Chondrocyte (in vitro differentiated cells): ENCODE results near the gene TARDBP. TPM values are rescaled to one million over a fixed set of nuclear protein-coding genes. Genes with fewer than 3 reads are reported as not detected.

Experiments used
- DNase-seq: peaks from one replicate; pipeline ENCODE4 v3.0.0; 2021; ENCODE audit warnings: mixed read lengths, low spot score
- H3K27ac Mint-ChIP-seq: one replicate; pipeline ENCODE4 v1.8.0; 2021; ENCODE audit warnings: mild to moderate bottlenecking, moderate library complexity, mixed read lengths; ENCODE audit not compliant: unreplicated experiment
- H3K27me3 Mint-ChIP-seq: 2 replicates; pipeline ENCODE4 v1.8.0; 2021; ENCODE audit warnings: low read depth, mixed read lengths
- H3K36me3 Mint-ChIP-seq: 2 replicates; pipeline ENCODE4 v1.8.0; 2021; ENCODE audit warnings: low read depth, mixed read lengths
- H3K4me1 Mint-ChIP-seq: 2 replicates; pipeline ENCODE4 v1.8.0; 2021; ENCODE audit warnings: low read depth, mild to moderate bottlenecking, mixed read lengths
- H3K4me3 Mint-ChIP-seq: one replicate; pipeline ENCODE4 v1.8.0; 2021; ENCODE audit warnings: mild to moderate bottlenecking, moderate library complexity, mixed read lengths; ENCODE audit not compliant: unreplicated experiment
- H3K9me3 Mint-ChIP-seq: 2 replicates; pipeline ENCODE4 v1.8.0; 2021; ENCODE audit warnings: low read depth, mixed read lengths
- total RNA-seq: library from RNA; stranded (reverse); gene quantifications from 3 replicates; pipeline ENCODE4 v1.2.1, GENCODE V29; 2021
- TF ChIP-seq, protein P1 (sequence below): fragments of 200-600 bp; sonication (generic); IDR thresholded peaks from 2 replicates; pipeline ENCODE4 v1.5.0; 2021; ENCODE audit warnings: antibody characterized with exemption, mild to moderate bottlenecking, moderate library complexity

TARDBP gene
- total RNA-seq, 1 donor from 2014 or later, result 103 TPM

DNA sequence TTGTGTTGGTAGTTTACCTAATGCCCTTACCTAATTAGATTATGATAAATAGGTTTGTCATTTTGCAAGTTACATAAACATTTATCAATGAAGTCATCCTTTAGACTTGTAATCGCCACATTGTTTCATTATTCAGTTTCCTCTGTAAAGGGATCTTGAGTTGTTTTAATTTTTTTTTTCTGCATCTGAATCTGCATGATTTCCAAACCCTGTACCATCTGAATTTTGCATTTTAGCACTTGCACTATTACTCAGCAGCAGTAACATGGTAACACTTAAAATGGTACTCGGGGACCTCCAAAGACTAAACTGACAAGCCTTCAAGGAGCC, 12.4 kb downstream of the TARDBP start:
- Mint-ChIP-seq H3K4me3 (no peak overlapping the region), H3K9me3 (no peaks in the 10 kb centered on the region)

DNA sequence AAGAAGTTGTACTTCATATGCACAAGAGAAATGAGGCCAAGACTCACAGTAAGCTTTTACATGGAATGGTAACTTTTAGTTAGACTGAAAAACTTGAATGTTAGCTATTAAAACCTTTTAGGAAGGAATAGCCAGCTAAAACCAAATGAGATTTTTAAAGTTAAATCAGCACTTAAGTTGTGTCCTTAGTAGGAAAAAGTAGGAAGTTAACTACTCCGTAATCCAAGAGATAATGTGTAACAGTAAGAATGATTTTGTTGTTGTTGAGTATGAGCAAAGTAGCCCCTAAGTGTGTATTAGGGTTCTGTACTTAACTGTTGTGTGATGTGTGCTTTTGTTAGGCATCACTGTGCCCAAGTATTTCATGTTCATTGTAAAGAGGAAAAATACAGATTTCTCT, 13.2 kb downstream of the TARDBP start:
- H3K9me3 Mint-ChIP-seq, result no peaks in the 10 kb centered on the region
- TF ChIP-seq, protein P1, sequence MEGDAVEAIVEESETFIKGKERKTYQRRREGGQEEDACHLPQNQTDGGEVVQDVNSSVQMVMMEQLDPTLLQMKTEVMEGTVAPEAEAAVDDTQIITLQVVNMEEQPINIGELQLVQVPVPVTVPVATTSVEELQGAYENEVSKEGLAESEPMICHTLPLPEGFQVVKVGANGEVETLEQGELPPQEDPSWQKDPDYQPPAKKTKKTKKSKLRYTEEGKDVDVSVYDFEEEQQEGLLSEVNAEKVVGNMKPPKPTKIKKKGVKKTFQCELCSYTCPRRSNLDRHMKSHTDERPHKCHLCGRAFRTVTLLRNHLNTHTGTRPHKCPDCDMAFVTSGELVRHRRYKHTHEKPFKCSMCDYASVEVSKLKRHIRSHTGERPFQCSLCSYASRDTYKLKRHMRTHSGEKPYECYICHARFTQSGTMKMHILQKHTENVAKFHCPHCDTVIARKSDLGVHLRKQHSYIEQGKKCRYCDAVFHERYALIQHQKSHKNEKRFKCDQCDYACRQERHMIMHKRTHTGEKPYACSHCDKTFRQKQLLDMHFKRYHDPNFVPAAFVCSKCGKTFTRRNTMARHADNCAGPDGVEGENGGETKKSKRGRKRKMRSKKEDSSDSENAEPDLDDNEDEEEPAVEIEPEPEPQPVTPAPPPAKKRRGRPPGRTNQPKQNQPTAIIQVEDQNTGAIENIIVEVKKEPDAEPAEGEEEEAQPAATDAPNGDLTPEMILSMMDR, result no peak
- DNase-seq, result no peak
- no peak overlapping the region for H3K4me3 Mint-ChIP-seq
- H3K27ac Mint-ChIP-seq, result no peak overlapping the region
- H3K36me3 Mint-ChIP-seq, result peaks cover 32% of the 10 kb centered on the region
- no peaks in the 10 kb centered on the region for H3K27me3 Mint-ChIP-seq
- H3K4me1 Mint-ChIP-seq, result no peaks in the 10 kb centered on the region

More for the DNA sequence above, 12.4 kb downstream of the TARDBP start:
- H3K4me1 Mint-ChIP-seq, result no peaks in the 10 kb centered on the region
- no peak for DNase-seq
- no peak overlapping the region for H3K27ac Mint-ChIP-seq
- peaks cover 36% of the 10 kb centered on the region for H3K36me3 Mint-ChIP-seq
- TF ChIP-seq, protein P1, result no peak
- no peaks in the 10 kb centered on the region for H3K27me3 Mint-ChIP-seq

DNA sequence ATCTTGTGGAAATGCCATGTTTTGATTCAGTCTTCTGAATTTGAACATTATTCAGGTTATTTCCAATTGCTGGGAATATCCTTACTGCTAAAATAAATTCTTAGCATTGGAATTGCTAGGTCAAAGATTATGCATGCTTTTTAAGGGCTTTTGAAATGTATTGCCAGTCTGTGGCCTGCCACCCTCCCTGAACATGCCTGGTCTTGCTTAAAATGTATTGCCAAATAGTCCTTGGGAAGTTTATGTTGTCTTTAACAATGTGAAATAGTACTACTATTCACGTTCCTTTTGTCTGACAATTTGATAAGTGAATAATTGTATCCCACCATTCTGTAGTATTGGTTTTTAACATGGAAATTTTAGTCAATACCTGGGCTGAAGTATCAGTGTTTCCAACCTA, 13.6 kb downstream of the TARDBP start:
- no peak overlapping the region for H3K4me3 Mint-ChIP-seq
- no peaks in the 10 kb centered on the region for H3K27me3 Mint-ChIP-seq
- H3K27ac Mint-ChIP-seq, result no peak overlapping the region
- no peaks in the 10 kb centered on the region for H3K4me1 Mint-ChIP-seq
- H3K36me3 Mint-ChIP-seq, result peaks cover 32% of the 10 kb centered on the region
- no peaks in the 10 kb centered on the region for H3K9me3 Mint-ChIP-seq
- TF ChIP-seq, protein P1, result no peak
- no peak for DNase-seq

DNA sequence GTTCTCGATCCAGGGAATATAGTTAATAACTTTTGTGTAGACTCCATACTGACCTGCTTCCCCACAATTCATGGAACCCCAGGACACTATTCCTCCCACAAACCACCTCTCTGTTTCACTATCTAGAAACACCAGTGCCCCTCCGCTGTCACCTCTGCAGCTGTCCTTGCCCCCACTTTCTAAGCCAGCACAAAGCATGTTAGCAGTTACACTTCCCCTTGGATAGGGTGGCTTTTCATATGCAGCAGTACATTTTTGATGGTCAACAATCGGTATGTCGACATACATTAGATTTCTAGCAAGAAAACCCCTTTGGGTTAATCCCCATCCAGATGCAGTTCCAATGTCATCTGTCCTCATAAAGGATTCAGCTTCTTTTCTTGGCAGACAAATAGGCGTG, 14.4 kb downstream of the TARDBP start:
- H3K27ac Mint-ChIP-seq, result peak overlapping the region; percentile 8
- H3K4me3 Mint-ChIP-seq, result no peak overlapping the region
- H3K36me3 Mint-ChIP-seq, result peaks cover 27% of the 10 kb centered on the region
- TF ChIP-seq, protein P1, result no peak
- H3K9me3 Mint-ChIP-seq, result no peaks in the 10 kb centered on the region
- no peaks in the 10 kb centered on the region for H3K27me3 Mint-ChIP-seq
- no peaks in the 10 kb centered on the region for H3K4me1 Mint-ChIP-seq
- no peak for DNase-seq

DNA sequence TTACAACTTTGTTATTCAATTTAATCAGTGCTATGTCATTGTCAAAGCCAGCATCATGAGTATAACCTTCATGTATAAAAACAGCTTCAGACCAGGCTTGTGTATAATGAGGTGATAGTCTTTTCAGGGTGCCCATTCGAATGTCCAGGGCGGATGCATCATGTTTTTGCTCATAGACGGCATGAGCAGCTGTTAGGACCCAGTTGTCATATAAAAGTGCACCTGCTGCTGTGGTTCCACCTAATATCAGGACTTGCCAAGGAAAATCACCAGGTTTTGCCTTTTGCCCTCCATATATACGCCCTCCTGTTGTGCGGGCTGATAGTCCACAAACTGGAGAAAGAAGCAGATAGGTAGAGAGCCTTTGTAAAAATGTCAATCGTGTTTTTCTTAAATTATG, 14.9 kb downstream of the TARDBP start:
- Mint-ChIP-seq H3K9me3 (no peaks in the 10 kb centered on the region), H3K27ac (no peak overlapping the region), H3K4me1 (no peaks in the 10 kb centered on the region), H3K36me3 (peaks cover 24% of the 10 kb centered on the region), H3K4me3 (no peak overlapping the region), H3K27me3 (no peaks in the 10 kb centered on the region)
- TF ChIP-seq, protein P1, result no peak
- no peak for DNase-seq
